Measurements from ENCODE around the gene CISD2.
"Not testable (repeated sequence)": the region's sequence is repeated elsewhere in the genome, so short reads cannot be mapped to it uniquely, and the experiment has no call there.

Gene CISD2

DNA sequence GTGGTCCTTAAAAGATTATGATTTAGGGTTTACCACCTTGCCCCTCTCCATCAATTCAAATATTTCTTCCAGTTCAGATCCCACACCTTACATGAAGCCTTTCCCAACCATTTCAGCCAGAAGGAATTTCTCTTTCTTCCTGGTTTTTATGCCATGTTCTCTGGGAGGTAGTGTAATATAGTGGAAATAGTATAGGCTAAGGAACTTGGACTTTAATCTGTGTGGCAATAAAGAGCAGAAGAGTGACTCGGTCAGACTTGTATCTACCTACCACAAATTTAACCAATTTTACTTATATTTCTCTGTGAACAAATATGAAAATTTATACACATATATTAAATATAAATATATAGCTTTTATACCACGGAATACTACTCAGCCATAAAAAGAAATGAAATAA lies 18.4 kb upstream of the CISD2 start:
- no peak for DNase-seq

DNA sequence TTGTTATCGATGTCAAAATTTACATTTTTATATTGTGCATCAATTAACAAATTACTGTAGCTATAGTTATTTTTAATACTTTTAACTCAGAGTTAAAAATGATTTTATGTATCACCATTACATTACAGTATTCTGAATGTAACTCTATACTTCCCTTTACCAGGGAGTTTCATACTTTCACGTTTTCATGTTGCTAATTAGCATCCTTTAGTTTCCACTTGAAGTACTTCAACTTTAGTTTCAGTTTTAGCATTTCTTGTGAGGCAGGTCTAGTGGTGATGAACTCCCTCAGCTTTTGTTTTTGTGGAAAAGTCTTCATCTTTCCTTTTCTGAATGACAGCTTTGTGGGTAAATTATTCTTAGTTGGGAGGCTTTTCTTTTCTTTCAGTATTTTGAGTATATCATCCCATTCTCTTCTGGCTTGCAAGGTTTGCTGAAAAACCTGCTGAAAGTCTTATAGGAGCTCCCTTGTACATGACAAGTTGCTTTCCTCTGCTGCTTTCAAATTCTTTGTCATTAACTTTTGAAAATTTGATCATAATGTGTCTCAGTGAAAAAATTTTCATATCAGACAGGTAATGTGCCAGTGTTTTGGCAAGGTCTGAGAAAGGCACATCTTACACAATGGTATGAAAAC lies 9.8 kb upstream of the CISD2 start:
- no peak for DNase-seq

GRCh38 chr4:102860611-102861324 lies 8.0 kb upstream of the CISD2 start:
- no peak for DNase-seq

DNA sequence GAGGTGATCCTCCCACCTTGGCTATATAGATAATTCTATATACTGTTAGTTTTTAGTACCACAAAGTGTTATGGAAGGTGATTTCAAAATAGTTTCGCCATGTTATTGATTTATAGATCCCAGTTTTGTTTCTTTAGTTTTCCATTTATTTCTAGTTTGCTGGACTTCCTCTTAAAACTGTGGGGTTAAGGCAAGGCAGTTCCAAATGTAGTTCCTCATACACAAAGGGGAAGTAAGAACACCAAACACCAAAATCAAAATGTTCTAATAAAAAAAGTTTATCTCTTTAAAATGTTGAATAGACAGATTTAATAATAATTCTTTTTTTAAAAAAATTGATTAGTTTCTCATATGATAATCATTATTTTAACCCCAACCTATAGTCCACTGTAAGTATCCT lies 6.8 kb upstream of the CISD2 start:
- DNase-seq, result no peak

DNA sequence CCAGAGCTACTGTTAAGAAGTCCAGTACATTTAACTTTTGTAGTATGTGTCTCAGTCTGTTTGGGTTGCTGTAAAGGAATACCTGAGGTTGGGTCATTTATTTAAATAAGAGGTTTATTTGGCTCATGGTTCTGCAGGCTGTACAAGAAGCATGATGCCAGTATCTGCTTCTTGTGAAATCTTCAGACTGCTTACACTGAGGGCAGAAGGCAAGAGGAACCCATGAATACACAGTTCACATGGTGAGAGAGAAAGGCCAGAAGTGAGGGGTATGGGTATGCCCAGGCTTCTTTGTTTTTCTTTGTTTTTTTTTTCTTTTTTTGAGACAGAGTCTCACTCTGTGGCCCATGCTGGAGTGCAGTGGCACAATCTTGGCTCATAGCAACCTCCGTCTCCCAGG lies 6.0 kb upstream of the CISD2 start:
- DNase-seq, result no peak

GRCh38 chr4:102865327-102865726 lies 3.5 kb upstream of the CISD2 start:
- DNase-seq, result not testable (repeated sequence)

DNA sequence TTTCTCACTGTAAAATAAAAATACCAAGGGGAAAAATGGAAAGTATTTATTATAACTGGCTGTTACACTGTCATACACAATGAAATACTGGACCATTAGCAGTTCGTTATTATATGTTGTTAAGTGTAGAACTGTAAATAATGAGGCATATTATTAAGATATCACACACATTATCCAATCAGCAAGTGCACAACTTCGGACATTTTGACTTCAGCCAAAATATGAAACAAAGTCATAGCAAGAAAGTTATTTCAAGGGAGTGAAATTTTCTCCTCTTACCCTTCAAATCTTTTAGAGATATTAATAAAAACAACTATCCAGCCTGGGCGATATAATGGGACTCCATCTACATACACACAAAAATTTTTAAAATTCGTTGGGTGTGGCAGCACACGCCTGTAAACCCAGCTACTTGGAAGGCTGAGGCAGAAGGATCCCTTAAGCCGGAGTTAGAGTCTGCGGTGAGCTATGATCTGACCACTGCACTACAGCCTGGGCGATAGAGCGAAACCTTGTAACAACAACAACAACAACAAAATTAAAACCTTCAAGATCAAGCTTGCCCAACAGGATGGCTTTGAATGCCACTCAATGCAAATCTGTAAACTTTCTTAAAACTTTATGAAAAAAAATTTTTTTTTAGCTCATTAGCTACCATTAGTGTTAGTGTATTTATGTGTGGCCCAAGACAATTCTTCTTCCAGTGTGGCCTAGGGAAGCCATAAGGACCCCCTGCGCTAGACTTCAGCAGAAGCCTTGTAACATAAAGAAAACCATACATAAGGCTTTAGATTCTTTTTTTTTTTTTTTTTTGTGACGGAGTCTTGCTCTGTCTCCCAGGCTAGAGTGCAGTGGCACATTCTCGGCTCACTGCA lies 1.3 kb upstream of the CISD2 start:
- no peak for DNase-seq

GRCh38 chr4:102868153-102868780 lies 525 bp upstream of the CISD2 start:
- peak; percentile 9 for DNase-seq

DNA sequence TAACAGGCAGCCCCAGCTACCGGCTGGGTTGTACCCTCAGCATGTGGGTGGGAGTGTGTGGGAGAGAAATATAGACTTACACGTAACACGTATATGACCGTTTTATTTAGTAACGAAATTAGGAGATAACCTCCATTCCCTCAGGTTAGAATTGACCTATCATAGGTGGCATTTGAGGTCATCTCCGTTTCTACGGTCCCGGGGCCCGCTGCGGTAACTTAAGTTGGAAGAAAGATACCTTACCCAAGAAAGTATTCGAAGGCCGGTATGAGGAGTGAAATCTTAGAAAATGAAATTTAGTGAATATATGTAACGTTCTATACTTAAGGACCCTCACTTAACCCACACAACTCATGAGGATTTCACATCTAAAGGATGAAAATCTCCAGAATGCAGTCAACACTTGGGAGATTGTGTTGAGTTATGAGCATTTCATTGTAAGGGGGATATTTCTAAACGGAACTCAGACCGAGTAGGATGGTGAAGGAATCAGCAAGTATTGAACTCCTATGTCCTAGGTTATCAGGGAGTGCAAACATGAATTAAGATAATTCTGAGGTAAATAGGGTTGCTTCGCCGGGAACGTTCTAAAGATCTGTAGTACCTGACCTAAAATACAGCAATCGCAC lies 891 bp downstream of the CISD2 start:
- no peak for DNase-seq

DNA sequence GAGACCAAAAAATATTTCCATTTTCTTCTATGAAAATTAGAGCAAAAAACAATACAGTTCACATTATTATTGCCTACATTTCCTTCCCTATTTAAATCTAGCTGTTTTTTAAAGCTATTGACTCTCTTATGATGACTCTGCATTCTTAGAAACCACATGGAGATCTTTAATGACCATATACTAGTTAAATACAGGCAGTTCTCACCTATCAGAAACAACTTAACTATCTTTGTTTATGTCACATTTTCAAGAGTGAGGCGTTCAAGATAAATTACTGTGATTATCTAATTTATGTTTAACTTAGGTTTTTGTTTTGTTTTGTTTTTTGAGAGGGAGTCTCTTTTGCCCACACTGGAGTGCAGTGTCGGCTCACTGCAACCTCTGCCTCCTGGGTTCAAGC lies 3.0 kb downstream of the CISD2 start:
- no peak for DNase-seq

DNA sequence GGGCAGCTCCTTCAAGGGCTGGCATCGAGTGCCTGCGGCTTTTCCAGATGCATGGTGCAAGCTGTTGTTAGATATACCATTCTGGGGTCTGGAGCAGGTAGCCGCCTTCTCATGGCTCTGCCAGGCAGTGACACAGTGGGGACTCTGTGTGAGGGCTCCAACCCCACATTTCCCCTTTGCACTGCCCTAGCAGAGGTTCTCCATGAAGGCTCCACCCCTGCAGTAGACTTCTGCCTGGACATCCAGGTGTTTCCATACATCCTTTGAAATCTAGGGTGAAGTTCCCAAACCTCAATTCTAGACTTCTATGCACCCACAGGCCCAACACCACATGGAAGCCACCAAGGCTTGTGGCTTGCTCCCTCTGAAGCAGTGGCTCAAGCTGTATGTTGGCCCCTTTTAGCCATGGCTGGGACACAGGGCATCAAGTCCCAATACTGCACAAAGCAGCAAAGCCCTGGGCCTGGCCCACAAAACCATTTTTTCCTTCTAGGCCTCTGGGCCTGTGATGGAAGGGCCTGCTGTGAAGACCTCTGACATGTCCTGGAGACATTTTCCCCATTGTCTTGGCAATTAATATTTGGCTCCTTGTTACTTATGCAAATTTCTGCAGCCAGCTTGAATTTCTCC lies 8.8 kb downstream of the CISD2 start:
- not testable (repeated sequence) for DNase-seq

GRCh38 chr4:102878349-102878748 lies 9.6 kb downstream of the CISD2 start:
- DNase-seq, result not testable (repeated sequence)

DNA sequence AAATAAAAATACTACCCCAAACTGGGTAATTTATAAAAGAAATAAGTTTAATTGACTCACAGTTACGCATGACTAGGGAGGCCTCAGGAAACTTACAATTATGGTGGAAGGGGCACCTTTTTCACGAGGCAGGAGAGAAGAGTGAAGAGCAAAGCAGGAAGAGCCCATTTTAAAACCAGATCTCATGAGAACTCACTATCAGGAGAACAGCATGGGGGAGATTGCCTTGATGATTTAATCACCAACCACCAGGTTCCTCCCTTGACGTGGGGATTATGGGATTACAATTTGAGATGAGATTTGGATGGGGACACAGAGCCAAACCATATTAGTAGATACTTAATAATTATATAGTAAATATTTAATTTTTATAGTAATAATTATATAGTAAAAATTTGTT lies 10.1 kb downstream of the CISD2 start:
- DNase-seq, result no peak

DNA sequence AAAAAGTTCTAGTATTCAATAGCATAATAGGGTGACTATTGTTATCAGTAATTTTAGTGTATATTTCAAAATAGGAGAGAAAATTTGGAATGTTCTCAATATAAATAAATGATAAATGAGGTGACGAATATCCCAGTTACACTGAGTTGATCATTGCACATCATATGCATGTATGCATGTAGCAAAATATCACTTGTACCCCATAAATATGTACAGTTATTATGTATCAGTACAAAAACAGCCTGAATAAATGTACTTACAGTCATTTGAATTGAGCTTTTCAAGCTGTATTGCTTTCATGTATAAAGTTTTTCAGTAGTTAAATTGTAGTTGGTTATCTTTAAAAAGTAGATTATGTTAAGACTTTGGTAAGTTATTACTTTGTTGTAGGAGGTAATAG lies 12.6 kb downstream of the CISD2 start:
- no peak for DNase-seq

GRCh38 chr4:102883278-102883677 lies 14.5 kb downstream of the CISD2 start:
- DNase-seq, result no peak

- not testable (repeated sequence) for DNase-seq
Observed at GRCh38 chr4:102888570-102888969, 19.8 kb downstream of the CISD2 start.

DNA sequence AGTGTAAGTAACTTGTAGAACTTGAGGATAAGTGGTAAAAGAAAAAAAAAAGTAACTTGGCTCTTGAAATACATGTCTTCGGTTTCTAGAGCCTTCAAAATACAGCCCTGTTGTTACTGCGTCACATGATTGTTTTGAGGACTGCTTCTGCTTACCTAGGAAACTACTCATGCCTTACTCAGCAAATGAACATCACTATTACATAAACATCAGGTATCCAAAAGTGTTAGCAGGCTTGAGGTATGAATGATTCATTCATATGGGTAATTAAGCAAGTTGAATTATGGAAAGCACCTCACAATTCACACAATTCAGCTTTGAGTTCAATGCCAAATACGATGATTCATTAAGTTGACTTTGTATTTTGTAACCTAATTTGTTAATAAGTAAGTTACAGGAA lies 21.1 kb downstream of the CISD2 start:
- DNase-seq, result not testable (repeated sequence)

DNA sequence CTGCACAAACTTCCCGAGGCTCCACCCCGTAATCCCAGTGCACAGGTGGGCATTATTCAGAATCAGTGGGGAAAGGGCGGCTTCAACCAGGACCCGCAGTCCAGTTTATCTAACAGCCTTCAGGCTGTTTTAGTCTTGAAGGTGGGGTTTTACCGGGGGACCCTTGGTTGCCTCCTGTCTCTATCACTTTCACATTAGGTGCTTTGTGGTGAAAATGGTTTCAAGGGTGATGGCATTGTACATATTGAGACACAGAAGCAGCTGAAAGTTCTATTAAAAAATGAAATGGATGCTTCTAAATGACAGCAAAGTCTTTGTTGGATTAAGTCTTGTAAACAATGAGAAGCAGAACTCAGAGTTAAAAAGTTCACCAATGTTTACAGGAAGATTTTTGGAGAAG lies 27.8 kb downstream of the CISD2 start:
- not testable (repeated sequence) for DNase-seq

- not testable (repeated sequence) for DNase-seq
Observed at GRCh38 chr4:102897610-102898009, 28.8 kb downstream of the CISD2 start.

GRCh38 chr4:102901804-102902203 lies 33.0 kb downstream of the CISD2 start:
- DNase-seq, result no peak

- no peak for DNase-seq
Observed at GRCh38 chr4:102918859-102919258, 50.1 kb downstream of the CISD2 start.

DNA sequence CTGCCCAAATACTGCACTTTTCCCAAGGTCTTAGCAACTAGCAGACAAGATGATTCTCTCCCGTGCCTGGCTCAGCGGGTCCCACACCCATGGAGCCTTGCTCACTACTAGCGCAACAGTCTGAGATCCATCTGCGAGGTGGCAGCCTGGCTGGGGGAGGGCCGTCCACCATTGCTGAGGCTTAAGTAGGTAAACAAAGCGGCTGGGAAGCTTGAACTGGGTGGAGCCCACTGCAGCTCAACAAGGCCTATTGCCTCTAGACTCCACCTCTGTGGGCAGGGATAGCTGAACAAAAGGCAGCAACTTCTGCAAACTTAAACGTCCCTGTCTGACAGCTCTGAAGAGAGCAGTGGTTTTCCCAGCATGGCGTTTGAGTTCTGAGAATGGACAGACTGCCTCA lies 50.9 kb downstream of the CISD2 start:
- not testable (repeated sequence) for DNase-seq

Data from CD4-positive, alpha-beta T cell treated with Interleukin-17A for 4 hours (primary cell).